ENCODE data around the gene PTH1R.
A peak's percentile ranks its signal among the peaks of the same experiment; 100 is the strongest.

PTH1R gene

DNA sequence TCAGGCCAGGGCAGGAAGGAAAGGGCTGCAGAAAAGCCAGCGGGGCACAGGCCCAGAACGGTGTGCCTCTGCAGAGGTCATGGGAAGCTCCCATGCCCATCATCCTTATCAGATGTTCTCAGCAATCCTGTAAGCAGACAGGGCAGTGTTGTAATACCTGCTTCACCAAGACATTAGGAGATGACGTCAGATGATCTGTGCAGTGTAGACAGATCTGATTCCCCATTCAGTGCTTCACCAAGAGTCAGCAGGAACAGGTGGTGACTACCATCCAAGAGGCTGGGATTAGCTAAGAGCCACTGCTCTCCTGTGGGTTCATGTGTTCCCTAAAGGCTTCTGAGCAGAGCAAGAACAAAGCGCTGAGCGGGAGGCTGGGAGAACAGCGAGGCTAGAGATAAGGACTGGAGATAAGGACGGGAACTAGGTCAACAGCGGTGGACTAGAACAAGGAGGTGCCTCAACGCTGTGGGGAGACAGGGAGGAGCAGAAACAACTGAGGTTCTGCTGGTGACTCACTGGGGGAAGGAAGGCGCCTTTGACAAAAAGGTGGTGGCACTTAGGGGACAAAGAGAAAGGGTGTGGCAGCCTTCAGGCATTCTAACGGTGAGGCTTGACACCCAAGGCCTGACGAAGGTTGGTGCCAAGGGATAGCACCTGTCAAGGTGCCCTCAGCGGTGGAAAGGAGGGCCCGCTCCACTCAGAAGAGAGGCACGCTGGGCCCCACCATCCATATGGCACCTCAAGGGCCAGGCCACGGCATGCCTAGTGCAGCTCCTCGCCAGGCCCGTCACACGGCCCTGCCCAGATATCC is 70.7 kb downstream of the PTH1R start:
- DNase-seq (ENCODE audit: low read depth), result peak; percentile 63

DNA sequence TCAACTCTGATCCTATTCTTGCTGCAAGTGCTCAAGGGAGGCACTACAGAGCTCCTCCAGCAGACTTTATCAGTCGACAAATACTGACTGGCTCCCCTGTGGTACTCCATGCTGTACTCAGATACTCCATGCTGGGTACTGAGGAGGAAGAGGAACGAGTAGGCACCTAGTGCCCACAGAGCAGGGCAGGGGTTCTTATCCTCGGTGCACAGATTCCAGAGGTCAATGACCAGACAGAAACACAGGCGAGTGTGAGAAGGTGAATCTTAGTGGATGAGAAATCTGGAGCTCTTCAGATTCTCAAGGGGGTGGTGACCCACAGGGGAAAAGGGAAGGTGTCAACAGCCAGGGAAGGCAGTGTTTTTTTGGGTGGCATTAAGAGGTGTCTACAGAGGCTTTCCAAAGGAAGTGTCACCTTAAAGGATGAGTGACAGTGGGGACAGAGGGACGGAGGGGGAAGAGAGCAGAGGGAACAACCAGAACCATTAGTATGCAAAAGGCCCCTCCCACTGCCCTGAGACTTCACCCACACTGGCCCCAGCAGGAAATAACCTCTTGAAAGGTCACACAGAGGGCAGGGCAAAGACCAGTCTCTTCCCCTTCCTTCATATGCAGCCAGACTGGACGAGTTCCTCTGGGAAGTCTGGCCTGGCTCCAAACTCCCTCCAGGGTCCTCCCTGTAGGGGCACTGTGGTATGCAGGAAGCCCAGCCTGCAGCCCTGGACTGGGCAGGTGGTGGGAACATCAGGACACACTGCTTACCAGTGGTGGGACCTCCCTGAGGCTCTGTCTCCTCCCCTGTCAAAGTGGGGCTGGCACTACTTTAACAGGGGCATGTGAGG is 71.5 kb downstream of the PTH1R start:
- no peak for DNase-seq (ENCODE audit: low read depth)

DNA sequence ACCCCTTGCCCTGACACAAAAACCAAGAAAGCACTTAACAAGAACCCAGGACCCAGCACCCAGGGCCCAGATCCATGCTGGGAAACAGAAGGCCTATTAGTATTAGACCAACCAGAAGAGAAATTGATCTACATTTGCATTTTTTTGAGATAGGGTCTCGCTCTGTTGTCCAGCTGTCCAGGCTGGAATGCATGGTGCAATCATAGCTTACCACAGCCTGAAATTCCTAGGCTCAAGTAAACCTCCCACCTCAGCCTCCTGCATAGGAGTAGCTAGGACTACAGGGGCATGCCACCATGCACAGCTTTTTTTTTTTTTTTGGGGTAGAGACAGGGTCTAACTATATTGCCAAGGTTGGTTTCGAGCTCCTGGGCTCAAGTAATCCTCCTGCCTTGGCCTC is 72.7 kb downstream of the PTH1R start:
- no peak for DNase-seq (ENCODE audit: low read depth)

DNA sequence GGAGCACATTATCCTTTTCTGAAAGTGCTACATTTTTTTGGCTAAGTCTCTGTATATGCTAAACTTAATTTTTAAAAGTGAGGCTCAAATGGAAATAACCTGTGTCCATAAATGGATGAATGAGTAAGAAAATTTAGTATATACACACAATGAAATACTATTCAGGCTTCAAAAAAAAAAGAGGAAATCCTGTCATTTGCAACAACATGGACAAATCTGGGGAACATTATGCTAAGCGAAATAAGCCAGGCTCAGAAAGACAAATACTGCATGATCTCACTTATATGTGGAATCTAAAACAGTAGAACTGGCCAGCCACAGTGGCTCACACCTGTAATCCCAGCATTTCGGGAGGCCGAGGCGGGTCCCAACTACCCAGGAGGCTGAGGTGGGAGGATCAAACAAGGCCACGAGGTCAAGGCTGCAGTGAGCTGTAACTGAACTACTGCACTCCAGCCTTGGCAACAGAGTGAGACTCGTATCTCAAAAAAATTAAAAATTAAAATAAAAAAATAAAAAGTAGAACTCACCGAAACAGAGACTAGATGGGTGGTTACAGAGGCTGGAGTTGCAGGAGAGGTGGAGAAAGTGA is 73.2 kb downstream of the PTH1R start:
- no peak for DNase-seq (ENCODE audit: low read depth)

DNA sequence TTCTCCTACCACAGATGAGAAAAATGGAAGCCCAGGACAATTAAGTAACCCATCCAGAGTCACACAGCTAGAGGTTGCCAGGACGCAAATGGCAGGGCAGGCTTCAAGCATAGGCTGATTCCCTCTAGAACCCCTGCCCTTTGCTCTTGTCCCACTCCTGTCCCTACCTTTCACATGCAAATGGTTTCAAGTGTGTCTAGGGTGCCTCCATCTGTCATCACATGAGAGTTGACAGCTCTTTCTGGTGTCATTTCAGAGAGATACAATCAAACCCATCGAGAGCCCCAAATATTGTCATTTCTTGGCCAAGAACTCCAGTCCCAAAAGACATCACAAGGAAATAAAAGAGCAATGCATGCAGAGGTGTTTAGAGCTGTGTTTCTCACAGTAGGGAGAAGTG is 75.3 kb downstream of the PTH1R start:
- DNase-seq (ENCODE audit: low read depth), result no peak
